22Rv1 (cell line): ENCODE data around the gene CELF4.

Experiments used
- CTCF ChIP-seq: fragments of 450-650 bp; IDR thresholded peaks from 2 replicates; pipeline ENCODE4 v1.5.1; 2017; ENCODE audit warnings: mild to moderate bottlenecking
- ZFX ChIP-seq: fragments of 450-650 bp; IDR thresholded peaks from 2 replicates; pipeline ENCODE4 v1.6.1; 2017; ENCODE audit warnings: antibody characterized with exemption, borderline replicate concordance

GRCh38 chr18:37328946-37329719 lies 236.5 kb downstream of the CELF4 start:
- TF ChIP-seq CTCF (no peak), ZFX (no peak)
